Measurements from ENCODE around the gene SLC6A17. TPM values are rescaled to one million over a fixed set of nuclear protein-coding genes. Genes with fewer than 3 reads are reported as not detected.

Gene SLC6A17
- total RNA-seq, 2 donors from 2014 or later = 0.41 to 2.2 TPM

- no peak for DNase-seq (ENCODE audit: low spot score)
- Histone ChIP-seq H3K4me3 (no peak overlapping the region), H3K36me3 (no peaks in the 10 kb centered on the region), H3K27ac (no peak overlapping the region), H3K9me3 (no peaks in the 10 kb centered on the region), H3K27me3 (replicated peaks; ENCODE audit: insufficient read depth) (no peaks in the 10 kb centered on the region), H3K4me1 (replicated peaks) (no peaks in the 10 kb centered on the region)
- TF ChIP-seq POLR2AphosphoS5 (IDR thresholded peaks at IDR 0.05) (no peak), CTCF (IDR thresholded peaks at IDR 0.05) (no peak), POLR2A (IDR thresholded peaks at IDR 0.05) (no peak)
- WGBS = 82% methylated on average over 9 of the region's 9 CpGs
- intact Hi-C loops (cut with DNase I) = no loop called here
Measured at GRCh38 chr1:110228869-110229268, 78.6 kb downstream of the SLC6A17 start.

GRCh38 chr1:110229348-110230001 lies 79.2 kb downstream of the SLC6A17 start:
- TF ChIP-seq CTCF (IDR thresholded peaks at IDR 0.05) (no peak), POLR2A (IDR thresholded peaks at IDR 0.05) (no peak), POLR2AphosphoS5 (IDR thresholded peaks at IDR 0.05) (no peak)
- intact Hi-C loops (cut with DNase I) = no loop called here
- H3K27ac ChIP-seq = no peak overlapping the region
- no peaks in the 10 kb centered on the region for H3K27me3 ChIP-seq (replicated peaks; ENCODE audit: insufficient read depth)
- no peak overlapping the region for H3K4me3 ChIP-seq
- DNase-seq (ENCODE audit: low spot score) = no peak
- H3K9me3 ChIP-seq = no peaks in the 10 kb centered on the region
- peaks cover 2% of the 10 kb centered on the region for H3K4me1 ChIP-seq (replicated peaks)
- WGBS = 85% methylated on average over 21 of the region's 21 CpGs
- no peaks in the 10 kb centered on the region for H3K36me3 ChIP-seq

GRCh38 chr1:110230381-110231199 lies 80.3 kb downstream of the SLC6A17 start:
- no peak for TF ChIP-seq POLR2AphosphoS5 (IDR thresholded peaks at IDR 0.05)
- TF ChIP-seq CTCF (IDR thresholded peaks at IDR 0.05) = no peak
- TF ChIP-seq POLR2A (IDR thresholded peaks at IDR 0.05) = no peak
- Histone ChIP-seq H3K4me3 (no peak overlapping the region), H3K9me3 (no peaks in the 10 kb centered on the region), H3K36me3 (no peaks in the 10 kb centered on the region), H3K27ac (no peak overlapping the region), H3K4me1 (replicated peaks) (peaks cover 12% of the 10 kb centered on the region), H3K27me3 (replicated peaks; ENCODE audit: insufficient read depth) (no peaks in the 10 kb centered on the region)
- DNase-seq (ENCODE audit: low spot score) = no peak
- intact Hi-C loops (cut with DNase I) = no loop called here
- 72% methylated on average over 11 of the region's 11 CpGs for WGBS

GRCh38 chr1:110233861-110234260 lies 83.6 kb downstream of the SLC6A17 start:
- DNase-seq (ENCODE audit: low spot score) = no peak
- no peaks in the 10 kb centered on the region for H3K27me3 ChIP-seq (replicated peaks; ENCODE audit: insufficient read depth)
- peaks cover 17% of the 10 kb centered on the region for H3K4me1 ChIP-seq (replicated peaks)
- H3K9me3 ChIP-seq = no peaks in the 10 kb centered on the region
- intact Hi-C loops (cut with DNase I) = no loop called here
- H3K27ac ChIP-seq = no peak overlapping the region
- H3K36me3 ChIP-seq = no peaks in the 10 kb centered on the region
- no peak overlapping the region for H3K4me3 ChIP-seq
- no peak for TF ChIP-seq POLR2A (IDR thresholded peaks at IDR 0.05)
- no peak for TF ChIP-seq CTCF (IDR thresholded peaks at IDR 0.05)
- no peak for TF ChIP-seq POLR2AphosphoS5 (IDR thresholded peaks at IDR 0.05)
- WGBS = 39% methylated on average over 2 of the region's 2 CpGs

Measured in prostate gland (tissue), 2 donors.